Mesendoderm (in vitro differentiated cells): ENCODE results near the gene SNRK.

Experiments used
- DNase-seq: peaks from one replicate; pipeline ENCODE4 v3.0.0; 2013
- H2AK5ac ChIP-seq: 2 replicates; pipeline ENCODE4 v1.6.1; 2013; ENCODE audit warnings: low read length, inconsistent platforms
- H2BK120ac ChIP-seq: 2 replicates; pipeline ENCODE4 v1.6.1; 2013; ENCODE audit warnings: low read depth, mild to moderate bottlenecking, low read length, moderate library complexity, mixed read lengths
- H2BK15ac ChIP-seq: replicated peaks from 2 replicates; pipeline ENCODE4 v1.6.1; 2013; ENCODE audit warnings: low read depth, mild to moderate bottlenecking, moderate library complexity
- H2BK5ac ChIP-seq: 2 replicates; pipeline ENCODE4 v1.6.1; 2013; ENCODE audit warnings: low read length, inconsistent platforms
- H3K18ac ChIP-seq: 2 replicates; pipeline ENCODE4 v1.6.1; 2013; ENCODE audit warnings: mild to moderate bottlenecking, low read length, mixed read lengths
- H3K23ac ChIP-seq: one replicate; pipeline ENCODE4 v1.6.1; 2013; ENCODE audit warnings: low read length
- H3K27ac ChIP-seq: 2 replicates; pipeline ENCODE4 v1.5.1; 2013; ENCODE audit warnings: low read depth, mild to moderate bottlenecking, inconsistent platforms, low read length, moderate library complexity
- H3K27me3 ChIP-seq: 2 replicates; pipeline ENCODE4 v1.6.1; 2013; ENCODE audit warnings: low read length, control low read depth, mild to moderate bottlenecking, inconsistent platforms; ENCODE audit not compliant: insufficient read depth, poor library complexity
- H3K36me3 ChIP-seq: 2 replicates; pipeline ENCODE4 v1.6.1; 2013; ENCODE audit warnings: low read length, inconsistent platforms; ENCODE audit not compliant: control insufficient read depth, insufficient read depth
- H3K4ac ChIP-seq: one replicate; pipeline ENCODE4 v1.6.1; 2013; ENCODE audit warnings: low read depth, mild to moderate bottlenecking, low read length, moderate library complexity
- H3K4me1 ChIP-seq: 2 replicates; pipeline ENCODE4 v1.6.1; 2013; ENCODE audit warnings: low read depth, low read length, inconsistent platforms; ENCODE audit not compliant: control insufficient read depth
- H3K4me2 ChIP-seq: 2 replicates; pipeline ENCODE4 v1.6.1; 2013; ENCODE audit warnings: low read length
- H3K4me3 ChIP-seq: 2 replicates; pipeline ENCODE4 v1.5.1; 2013; ENCODE audit warnings: mild to moderate bottlenecking, low read length
- H3K56ac ChIP-seq: one replicate; pipeline ENCODE4 v1.6.1; 2013; ENCODE audit warnings: low read length
- H3K79me1 ChIP-seq: 2 replicates; pipeline ENCODE4 v1.6.1; 2013; ENCODE audit warnings: low read length, inconsistent platforms
- H3K79me2 ChIP-seq: 2 replicates; pipeline ENCODE4 v1.6.1; 2013; ENCODE audit warnings: mild to moderate bottlenecking, low read length; ENCODE audit not compliant: control insufficient read depth, insufficient read depth
- H3K9ac ChIP-seq: 2 replicates; pipeline ENCODE4 v1.6.1; 2013; ENCODE audit warnings: low read length, inconsistent platforms
- H4K5ac ChIP-seq: one replicate; pipeline ENCODE4 v1.6.1; 2013; ENCODE audit warnings: low read length
- H4K8ac ChIP-seq: one replicate; pipeline ENCODE4 v1.6.1; 2013; ENCODE audit warnings: low read depth, mild to moderate bottlenecking, control low read depth, low read length, moderate library complexity
- WGBS: extraction: QIAGEN DNeasy Blood & Tissue Kit; methylation state at CpG from one replicate; pipeline ENCODE4 v1.1.7; 2013; ENCODE audit warnings: low lambda C conversion rate, missing lambda C conversion rate; ENCODE audit not compliant: insufficient coverage; ENCODE audit errors: extremely low coverage; 5-methylcytosine and 5-hydroxymethylcytosine counted together

The SNRK gene

GRCh38 chr3:43344520-43344919 lies 58.2 kb downstream of the SNRK start:
- Histone ChIP-seq H4K5ac (no peak overlapping the region), H3K9ac (no peak overlapping the region), H3K79me2 (no peaks in the 10 kb centered on the region), H3K23ac (no peak overlapping the region), H2BK120ac (no peak overlapping the region), H4K8ac (no peak overlapping the region), H3K4me1 (no peaks in the 10 kb centered on the region), H2AK5ac (no peak overlapping the region), H3K4me2 (no peak overlapping the region), H3K56ac (no peak overlapping the region), H3K79me1 (no peaks in the 10 kb centered on the region), H3K27me3 (no peaks in the 10 kb centered on the region), H2BK5ac (no peak overlapping the region), H3K27ac (no peak overlapping the region), H3K36me3 (no peaks in the 10 kb centered on the region), H3K4me3 (no peak overlapping the region), H3K18ac (no peak overlapping the region), H3K4ac (no peak overlapping the region), H2BK15ac (no peak overlapping the region)
- WGBS = no CpG with 5 or more reads among the region's 3 CpGs
- no peak for DNase-seq

- H4K5ac ChIP-seq = no peak overlapping the region
- H2BK15ac ChIP-seq = no peak overlapping the region
- no peak overlapping the region for H3K27ac ChIP-seq
- H3K79me2 ChIP-seq = no peaks in the 10 kb centered on the region
- H2AK5ac ChIP-seq = no peak overlapping the region
- DNase-seq = no peak
- H4K8ac ChIP-seq = no peak overlapping the region
- no peak overlapping the region for H3K4me2 ChIP-seq
- H3K23ac ChIP-seq = no peak overlapping the region
- H2BK5ac ChIP-seq = no peak overlapping the region
- H3K4me1 ChIP-seq = no peaks in the 10 kb centered on the region
- no peak overlapping the region for H3K4me3 ChIP-seq
- H3K27me3 ChIP-seq = no peaks in the 10 kb centered on the region
- no peak overlapping the region for H3K18ac ChIP-seq
- H3K56ac ChIP-seq = no peak overlapping the region
- no peaks in the 10 kb centered on the region for H3K79me1 ChIP-seq
- no peak overlapping the region for H2BK120ac ChIP-seq
- no peaks in the 10 kb centered on the region for H3K36me3 ChIP-seq
- H3K9ac ChIP-seq = no peak overlapping the region
- no peak overlapping the region for H3K4ac ChIP-seq
- no CpG with 5 or more reads among the region's 4 CpGs for WGBS
Observed at GRCh38 chr3:43345246-43345645, 58.9 kb downstream of the SNRK start.

GRCh38 chr3:43345877-43346276 lies 59.5 kb downstream of the SNRK start:
- no peak overlapping the region for H4K5ac ChIP-seq
- no peaks in the 10 kb centered on the region for H3K79me1 ChIP-seq
- no peak overlapping the region for H3K9ac ChIP-seq
- no CpG with 5 or more reads among the region's 6 CpGs for whole genome bisulfite sequencing
- no peaks in the 10 kb centered on the region for H3K4me1 ChIP-seq
- H2BK120ac ChIP-seq = no peak overlapping the region
- no peak overlapping the region for H3K4me2 ChIP-seq
- no peaks in the 10 kb centered on the region for H3K27me3 ChIP-seq
- H3K23ac ChIP-seq = no peak overlapping the region
- H4K8ac ChIP-seq = no peak overlapping the region
- DNase-seq = no peak
- no peaks in the 10 kb centered on the region for H3K36me3 ChIP-seq
- H3K4me3 ChIP-seq = no peak overlapping the region
- no peaks in the 10 kb centered on the region for H3K79me2 ChIP-seq
- no peak overlapping the region for H3K27ac ChIP-seq
- no peak overlapping the region for H3K4ac ChIP-seq
- no peak overlapping the region for H2AK5ac ChIP-seq
- H3K18ac ChIP-seq = no peak overlapping the region
- H2BK5ac ChIP-seq = no peak overlapping the region
- H3K56ac ChIP-seq = no peak overlapping the region
- no peak overlapping the region for H2BK15ac ChIP-seq

- no peak overlapping the region for H3K56ac ChIP-seq
- no peak overlapping the region for H2BK5ac ChIP-seq
- H3K18ac ChIP-seq = no peak overlapping the region
- no peak overlapping the region for H3K4ac ChIP-seq
- H3K27me3 ChIP-seq = no peaks in the 10 kb centered on the region
- H3K23ac ChIP-seq = no peak overlapping the region
- no peak overlapping the region for H3K9ac ChIP-seq
- H2BK120ac ChIP-seq = no peak overlapping the region
- no peak overlapping the region for H4K5ac ChIP-seq
- DNase-seq = no peak
- H3K4me3 ChIP-seq = no peak overlapping the region
- H2AK5ac ChIP-seq = no peak overlapping the region
- H4K8ac ChIP-seq = no peak overlapping the region
- no peaks in the 10 kb centered on the region for H3K79me2 ChIP-seq
- WGBS = no CpG with 5 or more reads among the region's 14 CpGs
- H2BK15ac ChIP-seq = no peak overlapping the region
- no peak overlapping the region for H3K27ac ChIP-seq
- H3K4me1 ChIP-seq = no peaks in the 10 kb centered on the region
- no peak overlapping the region for H3K4me2 ChIP-seq
- no peaks in the 10 kb centered on the region for H3K79me1 ChIP-seq
- no peaks in the 10 kb centered on the region for H3K36me3 ChIP-seq
Observed at GRCh38 chr3:43346978-43347749, 60.8 kb downstream of the SNRK start.

GRCh38 chr3:43347774-43348173 lies 61.4 kb downstream of the SNRK start:
- Histone ChIP-seq H2BK15ac (no peak overlapping the region), H3K9ac (no peak overlapping the region), H3K79me1 (no peaks in the 10 kb centered on the region), H2AK5ac (no peak overlapping the region), H3K18ac (no peak overlapping the region), H3K4me1 (no peaks in the 10 kb centered on the region), H4K8ac (no peak overlapping the region), H3K79me2 (no peaks in the 10 kb centered on the region), H3K23ac (no peak overlapping the region), H2BK5ac (no peak overlapping the region), H2BK120ac (no peak overlapping the region), H3K4me3 (no peak overlapping the region), H3K4ac (no peak overlapping the region), H3K27me3 (no peaks in the 10 kb centered on the region), H3K4me2 (no peak overlapping the region), H3K56ac (no peak overlapping the region), H3K27ac (no peak overlapping the region), H4K5ac (no peak overlapping the region), H3K36me3 (no peaks in the 10 kb centered on the region)
- no CpG with 5 or more reads among the region's 20 CpGs for WGBS
- no peak for DNase-seq

- Histone ChIP-seq H3K9ac (no peak overlapping the region), H3K36me3 (no peaks in the 10 kb centered on the region), H3K4me3 (no peak overlapping the region)
Observed at GRCh38 chr3:43348350-43348749, 62.0 kb downstream of the SNRK start.

More at GRCh38 chr3:43348350-43348749, 62.0 kb downstream of the SNRK start:
- no peak overlapping the region for H2BK15ac ChIP-seq
- H3K4me1 ChIP-seq = no peaks in the 10 kb centered on the region
- H3K56ac ChIP-seq = no peak overlapping the region
- H3K23ac ChIP-seq = no peak overlapping the region
- no peak overlapping the region for H4K8ac ChIP-seq
- H2BK5ac ChIP-seq = no peak overlapping the region
- no peaks in the 10 kb centered on the region for H3K79me1 ChIP-seq
- H2AK5ac ChIP-seq = no peak overlapping the region
- no peak overlapping the region for H3K18ac ChIP-seq
- H3K4me2 ChIP-seq = no peak overlapping the region
- no peak overlapping the region for H2BK120ac ChIP-seq
- no peaks in the 10 kb centered on the region for H3K79me2 ChIP-seq
- H4K5ac ChIP-seq = no peak overlapping the region
- no CpG with 5 or more reads among the region's 11 CpGs for WGBS
- H3K27me3 ChIP-seq = no peaks in the 10 kb centered on the region
- DNase-seq = no peak
- no peak overlapping the region for H3K4ac ChIP-seq
- no peak overlapping the region for H3K27ac ChIP-seq
